Suppressor macrophage treated with lipopolysaccharide for 1 hour (primary cell): ENCODE results near the gene SYNC.
"Not testable (repeated sequence)": the region's sequence is repeated elsewhere in the genome, so short reads cannot be mapped to it uniquely, and the experiment has no call there.

ENCODE experiments used
- DNase-seq, 3 donors: peaks; one replicate each; pipeline ENCODE4 v3.0.0-alpha.2; 2020 to 2022

SYNC gene

GRCh38 chr1:32642292-32642827 lies 60.2 kb downstream of the SYNC start:
- DNase-seq = not testable (repeated sequence)

- no peak for DNase-seq
Observed at GRCh38 chr1:32639489-32640075, 63.0 kb downstream of the SYNC start.

GRCh38 chr1:32636914-32637645 lies 65.5 kb downstream of the SYNC start:
- peak in 2 of 3 donors; percentile 46 to 66 for DNase-seq

- no peak for DNase-seq
Observed at GRCh38 chr1:32635508-32636277, 66.9 kb downstream of the SYNC start.

- no peak for DNase-seq
Observed at GRCh38 chr1:32632829-32633228, 69.7 kb downstream of the SYNC start.

- DNase-seq = not testable (repeated sequence)
Observed at GRCh38 chr1:32630173-32630572, 72.4 kb downstream of the SYNC start.
